ENCODE measurements around the gene PEMT. TPM values are rescaled to one million over a fixed set of nuclear protein-coding genes. Genes with fewer than 3 reads are reported as not detected.
A peak's percentile ranks its signal among the peaks of the same experiment; 100 is the strongest.

Gene PEMT
- total and polyA plus RNA-seq, 2 of the 8 experiments (the other 6 are each of a cell fraction or from before 2014, with no cell fraction given): 42.0 to 118 TPM

GRCh38 chr17:17514993-17515933 lies 76.2 kb downstream of the PEMT start:
- Histone ChIP-seq H3K27me3 (replicated peaks in 1 of 4; ENCODE audit: control insufficient read depth in 3 of 4, extremely low read depth in 1 of 4, insufficient read depth in 3 of 4, low read length in 3 of 4) (no peaks in the 10 kb centered on the region), H3K27ac (ENCODE audit: low read depth, low read length) (no peak overlapping the region), H3K36me3 (ENCODE audit: control insufficient read depth in 2 of 4, insufficient read depth in 4 of 4, low read length in 3 of 4) (no peaks in the 10 kb centered on the region), H2BK5ac (ENCODE audit: low read depth, low read length) (peak overlapping the region; percentile 84; the same call in 1 of the 2 replicates), H2BK120ac (replicated peaks; ENCODE audit: low read depth, low read length) (no peak overlapping the region), H3K4me3 (ENCODE audit: extremely low read depth in 1 of 4, insufficient read depth in 2 of 4, low read depth in 3 of 4, low read length in 4 of 4) (no peak overlapping the region), H4K8ac (ENCODE audit: extremely low read depth, insufficient read depth, low read length) (no peak overlapping the region), H3K23me2 (ENCODE audit: low read depth, low read length) (peaks cover 2% of the 10 kb centered on the region; the same call in 1 of the 2 replicates), H3K79me1 (ENCODE audit: low read depth, low read length) (no peaks in the 10 kb centered on the region), H3K14ac (ENCODE audit: insufficient read length) (no peak overlapping the region), H3K56ac (replicated peaks; ENCODE audit: insufficient read length, low read depth, low read length) (no peak overlapping the region), H3K79me2 (ENCODE audit: control insufficient read depth in 1 of 2, insufficient read depth in 2 of 2, low read length in 2 of 2) (no peaks in the 10 kb centered on the region), H3K4me2 (ENCODE audit: insufficient read depth in 1 of 2, low read depth in 2 of 2, low read length in 2 of 2) (peak overlapping the region; percentile 0 to 37; a peak in 1 of 4 replicates), H3K23ac (ENCODE audit: insufficient read length) (no peak overlapping the region), H4K5ac (ENCODE audit: insufficient read length, low read depth, low read length) (no peak overlapping the region), H3K18ac (ENCODE audit: extremely low read depth, low read length) (0 out of 2 replicates have a peak overlapping the region, but pooled peaks have one; percentile 32), H4K91ac (replicated peaks; ENCODE audit: insufficient read length, low read length) (peak overlapping the region; percentile 94), H2BK12ac (ENCODE audit: low read depth, low read length) (peak overlapping the region; percentile 4; the same call in 1 of the 2 replicates), H2AK5ac (ENCODE audit: low read depth, low read length) (0 out of 2 replicates have a peak overlapping the region, but pooled peaks have one; percentile 26), H2BK15ac (ENCODE audit: low read length) (no peak overlapping the region), H4K20me1 (replicated peaks in 1 of 2; ENCODE audit: control insufficient read depth in 1 of 2, insufficient read depth in 2 of 2, low read length in 2 of 2) (no peaks in the 10 kb centered on the region), H3K4me1 (replicated peaks in 1 of 4; ENCODE audit: control insufficient read depth in 3 of 4, insufficient read depth in 4 of 4, low read length in 3 of 4) (peaks cover 4 to 24% (median 12%) of the 10 kb centered on the region in 4 experiments), H2AFZ (ENCODE audit: low read length) (no peak overlapping the region), H3K9ac (replicated peaks in 1 of 4; ENCODE audit: extremely low read depth in 1 of 4, low read depth in 3 of 4, low read length in 3 of 4) (no peak overlapping the region), H3K9me3 (ENCODE audit: insufficient read depth in 2 of 2, low read depth in 1 of 2, low read length in 1 of 2) (no peaks in the 10 kb centered on the region), H3K4ac (replicated peaks; ENCODE audit: insufficient read length, low read depth, low read length) (no peak overlapping the region), H2BK20ac (ENCODE audit: low read length) (peak overlapping the region; percentile 80; the same call in 1 of the 2 replicates)
- ChIA-PET POLR2A (ENCODE audit: partially characterized antibody) (interaction anchor here (0.8 to 1.0 kb wide), 3 partner anchors 19 to 77 kb away, joined by 3 read pairs; no protein-coding TSS in a partner anchor), CTCF (ENCODE audit: partially characterized antibody) (interaction anchor here (0.6 to 5.7 kb wide), 6 partner anchors 15 to 127 kb away, joined by 3 to 32 read pairs (median 4); no protein-coding TSS in a partner anchor)
- 70% methylated on average over 19 of the region's 21 CpGs; no CpG with 5 or more reads in 1 of the 2 experiments for WGBS, 2 experiments (ENCODE audit: extremely low coverage in 1 of 2, insufficient coverage in 1 of 2, insufficient read length in 1 of 2, insufficient replicate concordance in 2 of 2, low coverage in 1 of 2, low lambda C conversion rate in 2 of 2, missing lambda C conversion rate in 1 of 2)
- FAIRE-seq (peak; percentile 69), DNase-seq (ENCODE audit: low read depth in 1 of 2, low spot score in 2 of 2) (peak; percentile 33 to 69)
- TF ChIP-seq EZH2 (IDR thresholded peaks at IDR 0.05; ENCODE audit: low read depth, low read length, severe bottlenecking) (no peak), TBP (IDR thresholded peaks at IDR 0.05; ENCODE audit: low read depth, low read length) (peak; percentile 37; the same call in 1 of the 2 replicates), NRF1 (IDR thresholded peaks at IDR 0.05; ENCODE audit: low read depth, low read length) (no peak), SIX5 (IDR thresholded peaks at IDR 0.05; ENCODE audit: low read depth, low read length) (no peak), ASH2L (IDR thresholded peaks at IDR 0.05; ENCODE audit: low read length) (no peak), SUZ12 (IDR thresholded peaks at IDR 0.05; ENCODE audit: low read length) (no peak), CHD2 (IDR thresholded peaks at IDR 0.05; ENCODE audit: low read length) (no peak), SP1 (IDR thresholded peaks at IDR 0.05; ENCODE audit: low read depth, low read length) (no peak), SAP30 (IDR thresholded peaks at IDR 0.05; ENCODE audit: insufficient read depth, insufficient replicate concordance, low read length) (no peak), NANOG (IDR thresholded peaks at IDR 0.05; ENCODE audit: insufficient read depth, low read depth, low read length, poor library complexity, severe bottlenecking) (no peak), BCL11A (IDR thresholded peaks at IDR 0.05; ENCODE audit: low read depth in 2 of 2, low read length in 2 of 2) (no peak)

All from H1 (cell line).